H9 (cell line): ENCODE results near the gene MED13L. TPM values are rescaled to one million over a fixed set of nuclear protein-coding genes. Genes with fewer than 3 reads are reported as not detected.

Source experiments
- DNase-seq: peaks from one replicate; pipeline ENCODE4 v3.0.0-alpha.2; 2017
- H2AFZ ChIP-seq: one replicate; pipeline ENCODE4 v1.6.1; 2013; ENCODE audit warnings: mild to moderate bottlenecking, low read length, control low read depth, moderate library complexity
- H2AK5ac ChIP-seq: 2 replicates; pipeline ENCODE4 v1.6.1; 2013; ENCODE audit warnings: low read length, control low read depth, mixed read lengths; ENCODE audit not compliant: insufficient read length
- H2BK120ac ChIP-seq: one replicate; pipeline ENCODE4 v1.6.1; 2013; ENCODE audit warnings: low read depth, mild to moderate bottlenecking, low read length, control low read depth, inconsistent platforms; ENCODE audit not compliant: poor library complexity, severe bottlenecking
- H2BK12ac ChIP-seq: 2 replicates; pipeline ENCODE4 v1.6.1; 2013; ENCODE audit warnings: low read length, control low read depth, mixed read lengths, low read depth; ENCODE audit not compliant: insufficient read length
- H2BK15ac ChIP-seq: 2 replicates; pipeline ENCODE4 v1.6.1; 2013; ENCODE audit warnings: low read depth, low read length, control low read depth
- H2BK20ac ChIP-seq: one replicate; pipeline ENCODE4 v1.6.1; 2013; ENCODE audit warnings: low read depth, mild to moderate bottlenecking, low read length, control low read depth, inconsistent platforms; ENCODE audit not compliant: poor library complexity, severe bottlenecking
- H2BK5ac ChIP-seq: 2 replicates; pipeline ENCODE4 v1.6.1; 2013; ENCODE audit warnings: low read length, control low read depth, mixed read lengths; ENCODE audit not compliant: insufficient read length
- H3K14ac ChIP-seq: 2 replicates; pipeline ENCODE4 v1.6.1; 2013; ENCODE audit warnings: low read length, control low read depth; ENCODE audit not compliant: insufficient read depth
- H3K18ac ChIP-seq: 2 replicates; pipeline ENCODE4 v1.6.1; 2013; ENCODE audit warnings: low read depth, mild to moderate bottlenecking, mixed read lengths, low read length, control low read depth; ENCODE audit not compliant: insufficient read length
- H3K23ac ChIP-seq: 2 replicates; pipeline ENCODE4 v1.6.1; 2013; ENCODE audit warnings: low read length, control low read depth, mixed read lengths, low read depth; ENCODE audit not compliant: insufficient read length
- H3K23me2 ChIP-seq: 2 replicates; pipeline ENCODE4 v1.6.1; 2013; ENCODE audit warnings: low read depth, mild to moderate bottlenecking, mixed read lengths, low read length, control low read depth; ENCODE audit not compliant: insufficient read length, poor library complexity, severe bottlenecking
- H3K27ac ChIP-seq: 2 replicates; pipeline ENCODE4 v1.5.1; 2013; ENCODE audit warnings: low read length, control low read depth, mixed read lengths, low read depth; ENCODE audit not compliant: insufficient read length
- H3K27me3 ChIP-seq: 2 replicates; pipeline ENCODE4 v1.6.1; 2013; ENCODE audit warnings: low read length, control low read depth, inconsistent platforms; ENCODE audit not compliant: insufficient read depth
- H3K4ac ChIP-seq: 2 replicates; pipeline ENCODE4 v1.6.1; 2013; ENCODE audit warnings: low read depth, mild to moderate bottlenecking, control low read depth, inconsistent platforms, low read length, moderate library complexity
- H3K4me1 ChIP-seq: 2 replicates; pipeline ENCODE4 v1.6.1; 2013; ENCODE audit warnings: low read length, control low read depth, inconsistent platforms; ENCODE audit not compliant: insufficient read depth
- H3K4me2 ChIP-seq: 2 replicates; pipeline ENCODE4 v1.6.1; 2013; ENCODE audit warnings: low read length, control low read depth, mixed read lengths; ENCODE audit not compliant: insufficient read length, insufficient read depth
- H3K56ac ChIP-seq: 2 replicates; pipeline ENCODE4 v1.6.1; 2013; ENCODE audit warnings: low read depth, mild to moderate bottlenecking, mixed read lengths, low read length, control low read depth; ENCODE audit not compliant: insufficient read length
- H3K79me1 ChIP-seq: 2 replicates; pipeline ENCODE4 v1.6.1; 2013; ENCODE audit warnings: low read depth, mild to moderate bottlenecking, moderate library complexity, low read length, control low read depth, inconsistent platforms; ENCODE audit not compliant: insufficient read depth, poor library complexity, severe bottlenecking
- H3K79me2 ChIP-seq: 2 replicates; pipeline ENCODE4 v1.6.1; 2013; ENCODE audit warnings: low read length, control low read depth, inconsistent platforms; ENCODE audit not compliant: insufficient read depth
- H3K9ac ChIP-seq: 2 replicates; pipeline ENCODE4 v1.6.1; 2013; ENCODE audit warnings: low read length, control low read depth, mixed read lengths; ENCODE audit not compliant: insufficient read length; ENCODE audit errors: extremely low read depth
- H3K9me3 ChIP-seq: one replicate; pipeline ENCODE4 v1.6.1; 2013; ENCODE audit warnings: low read depth, low read length, inconsistent platforms; ENCODE audit not compliant: control insufficient read depth
- H3T11ph ChIP-seq: one replicate; pipeline ENCODE4 v1.6.1; 2013; ENCODE audit warnings: mild to moderate bottlenecking, low read length, control low read depth, inconsistent platforms
- H4K20me1 ChIP-seq: one replicate; pipeline ENCODE4 v1.6.1; 2013; ENCODE audit not compliant: control insufficient read depth, insufficient read length, insufficient read depth
- H4K5ac ChIP-seq: 2 replicates; pipeline ENCODE4 v1.6.1; 2013; ENCODE audit warnings: low read depth, mild to moderate bottlenecking, mixed read lengths, low read length, control low read depth; ENCODE audit not compliant: insufficient read length
- H4K8ac ChIP-seq: replicated peaks from 2 replicates; pipeline ENCODE4 v1.6.1; 2013; ENCODE audit warnings: low read length, control low read depth, mixed read lengths, low read depth; ENCODE audit not compliant: insufficient read length
- H4K91ac ChIP-seq: 2 replicates; pipeline ENCODE4 v1.6.1; 2013; ENCODE audit warnings: low read depth, mild to moderate bottlenecking, moderate library complexity, mixed read lengths, low read length, control low read depth; ENCODE audit not compliant: insufficient read length
- H3K27ac Mint-ChIP-seq, 3 experiments: 2 replicates in 2 of 3; 3 replicates in 1 of 3; pipeline ENCODE4 v1.8.0; 2020 to 2021; ENCODE audit warnings: mixed read lengths in 3 of 3, mild to moderate bottlenecking in 1 of 3, moderate library complexity in 1 of 3
- H3K27me3 Mint-ChIP-seq: 2 replicates; pipeline ENCODE4 v1.8.0; 2021; ENCODE audit warnings: low read depth, mild to moderate bottlenecking, moderate library complexity, mixed read lengths
- H3K36me3 Mint-ChIP-seq, 3 experiments: 2 replicates in 2 of 3; 3 replicates in 1 of 3; pipeline ENCODE4 v1.8.0; 2020 to 2021; ENCODE audit warnings: low read depth in 3 of 3, mixed read lengths in 3 of 3; ENCODE audit not compliant: insufficient read depth in 1 of 3
- H3K4me1 Mint-ChIP-seq, 2 experiments: 2 replicates each; pipeline ENCODE4 v1.8.0; 2020; ENCODE audit warnings: mixed read lengths in 2 of 2
- H3K4me3 Mint-ChIP-seq, 2 experiments: 2 replicates in 1 of 2; 3 replicates in 1 of 2; pipeline ENCODE4 v1.8.0; 2020 to 2021; ENCODE audit warnings: mild to moderate bottlenecking in 2 of 2, mixed read lengths in 2 of 2, moderate library complexity in 1 of 2
- H3K9me3 Mint-ChIP-seq, 2 experiments: 2 replicates in 1 of 2; 3 replicates in 1 of 2; pipeline ENCODE4 v1.8.0; 2020; ENCODE audit warnings: mild to moderate bottlenecking in 2 of 2, mixed read lengths in 2 of 2, moderate library complexity in 1 of 2
- CTCF ChIP-seq: fragments of 200-600 bp; sonication (generic); conservative IDR thresholded peaks from 3 replicates; pipeline ENCODE4 v1.8.0; 2021; ENCODE audit warnings: antibody characterized with exemption, mild to moderate bottlenecking
- WGBS: extraction: QIAGEN DNeasy Blood & Tissue Kit; methylation state at CpG from one replicate; pipeline ENCODE4 v1.1.7; 2013; ENCODE audit warnings: missing lambda C conversion rate, low lambda C conversion rate, mixed read lengths; ENCODE audit not compliant: insufficient read length; ENCODE audit errors: extremely low coverage; 5-methylcytosine and 5-hydroxymethylcytosine counted together
- total RNA-seq: library from RNA; stranded (reverse); gene quantifications from 2 replicates; pipeline ENCODE4 v1.2.1, GENCODE V29; 2021

MED13L gene
- total RNA-seq, 1 experiment from 2014 or later = 52.4 TPM

GRCh38 chr12:116236976-116237375 lies 40.5 kb downstream of the MED13L start:
- no peak overlapping the region for H4K91ac ChIP-seq
- peak overlapping the region; percentile 7 for H3K27ac ChIP-seq
- H3K23me2 ChIP-seq = no peaks in the 10 kb centered on the region
- Mint-ChIP-seq H3K27ac (peak overlapping the region in 1 of 3 experiments; percentile 75; a peak in 3 of 7 replicates), H3K36me3 (peaks cover 0 to 4% (median 0%) of the 10 kb centered on the region in 3 experiments; a peak in 1 of 7 replicates), H3K4me3 (no peak overlapping the region), H3K4me1 (peaks cover 4 to 13% of the 10 kb centered on the region in 2 experiments; a peak in 3 of 4 replicates), H3K27me3 (no peaks in the 10 kb centered on the region; the same call in 1 of the 2 replicates), H3K9me3 (no peaks in the 10 kb centered on the region)
- no peak overlapping the region for H2BK15ac ChIP-seq
- TF ChIP-seq CTCF = no peak
- no peak overlapping the region for H2BK5ac ChIP-seq
- no peak overlapping the region for H3K56ac ChIP-seq
- H3K18ac ChIP-seq = no peak overlapping the region
- no peak overlapping the region for H3K4ac ChIP-seq
- H3K14ac ChIP-seq = no peak overlapping the region
- H3K9me3 ChIP-seq = no peaks in the 10 kb centered on the region
- no peak overlapping the region for H4K8ac ChIP-seq
- H3K4me1 ChIP-seq = no peaks in the 10 kb centered on the region
- no peak overlapping the region for H2AK5ac ChIP-seq
- H2BK120ac ChIP-seq = no peak overlapping the region
- no CpG with 5 or more reads among the region's 3 CpGs for WGBS
- H3K79me2 ChIP-seq = peaks cover 2% of the 10 kb centered on the region; the same call in 1 of the 2 replicates
- H3K4me2 ChIP-seq = no peak overlapping the region
- no peaks in the 10 kb centered on the region for H3K27me3 ChIP-seq
- H4K20me1 ChIP-seq = no peaks in the 10 kb centered on the region
- peaks cover 6% of the 10 kb centered on the region for H3K79me1 ChIP-seq
- H3K23ac ChIP-seq = no peak overlapping the region
- no peak overlapping the region for H2AFZ ChIP-seq
- no peak overlapping the region for H3K9ac ChIP-seq
- H3T11ph ChIP-seq = no peak overlapping the region
- no peak overlapping the region for H2BK20ac ChIP-seq
- no peak overlapping the region for H4K5ac ChIP-seq
- DNase-seq = no peak
- no peak overlapping the region for H2BK12ac ChIP-seq
